PFSK-1 (cell line): Measurements from ENCODE around the gene GPR160.

ENCODE experiments used
- FOXP2 ChIP-seq: optimal IDR thresholded peaks from 2 replicates; pipeline ENCODE3; 2011; ENCODE audit warnings: borderline replicate concordance, control low read depth, inconsistent platforms; ENCODE audit not compliant: insufficient read depth; ENCODE audit errors: extremely low read length, extremely low read depth
- POLR2AphosphoS5 ChIP-seq: IDR thresholded peaks from 2 replicates; pipeline ENCODE4 v1.6.1; 2012; ENCODE audit warnings: low read depth, mild to moderate bottlenecking, control low read depth, low read length, moderate library complexity
- SIN3A ChIP-seq: IDR thresholded peaks from 2 replicates; pipeline ENCODE4 v1.6.1; 2012; ENCODE audit warnings: mild to moderate bottlenecking, low read length, moderate library complexity, borderline replicate concordance; ENCODE audit not compliant: insufficient read depth
- TAF1 ChIP-seq: IDR thresholded peaks from 2 replicates; pipeline ENCODE4 v1.6.1; 2012; ENCODE audit warnings: low read length, control low read depth, borderline replicate concordance; ENCODE audit not compliant: insufficient read depth
- TF ChIP-seq, protein P1 (sequence below), 2 experiments: IDR thresholded peaks; 2 replicates each; pipeline versions ENCODE4 v1.6.1 to v1.8.0; 2011 to 2012; ENCODE audit warnings: low read depth in 2 of 2, low read length in 2 of 2, control low read depth in 1 of 2, inconsistent platforms in 1 of 2, mild to moderate bottlenecking in 1 of 2, moderate library complexity in 1 of 2; ENCODE audit not compliant: insufficient read depth in 1 of 2

Gene GPR160

DNA sequence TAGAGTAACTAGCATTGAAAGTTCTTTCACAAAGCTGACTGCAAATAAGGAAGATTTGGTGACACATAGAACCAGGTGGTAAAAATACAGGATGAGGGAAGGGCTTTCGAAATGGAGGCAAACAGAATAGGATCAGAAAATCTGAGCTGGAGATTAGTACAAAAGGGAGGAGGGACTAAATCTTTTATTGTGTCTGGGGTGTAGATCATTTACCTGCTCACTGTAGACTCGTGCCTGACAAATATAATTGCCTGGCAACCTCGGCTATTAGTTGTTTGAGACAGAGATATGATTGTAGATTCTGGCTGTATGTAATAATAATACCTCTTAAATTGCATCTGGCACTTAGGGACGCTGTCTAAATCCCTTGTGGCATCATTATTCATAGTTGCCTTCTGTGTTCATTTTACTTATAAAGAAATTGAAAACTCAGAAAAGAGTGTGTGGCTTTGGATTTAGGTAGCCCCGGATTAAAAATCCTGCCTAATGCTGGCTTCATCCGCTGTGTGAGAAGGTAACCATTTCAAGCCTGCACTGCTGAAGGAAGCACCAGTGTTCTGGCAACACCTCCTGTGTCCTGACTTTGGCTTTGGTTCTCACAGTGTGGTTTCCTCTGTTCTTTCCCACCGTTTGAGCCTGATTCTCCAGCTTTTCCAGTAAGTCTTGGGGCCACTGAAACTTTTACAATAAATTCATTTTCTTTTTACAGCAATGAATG, 25.0 kb upstream of the GPR160 start:
- no peak for TF ChIP-seq FOXP2
- TF ChIP-seq SIN3A = no peak
- no peak for TF ChIP-seq TAF1
- no peak for TF ChIP-seq POLR2AphosphoS5
- TF ChIP-seq, protein P1, sequence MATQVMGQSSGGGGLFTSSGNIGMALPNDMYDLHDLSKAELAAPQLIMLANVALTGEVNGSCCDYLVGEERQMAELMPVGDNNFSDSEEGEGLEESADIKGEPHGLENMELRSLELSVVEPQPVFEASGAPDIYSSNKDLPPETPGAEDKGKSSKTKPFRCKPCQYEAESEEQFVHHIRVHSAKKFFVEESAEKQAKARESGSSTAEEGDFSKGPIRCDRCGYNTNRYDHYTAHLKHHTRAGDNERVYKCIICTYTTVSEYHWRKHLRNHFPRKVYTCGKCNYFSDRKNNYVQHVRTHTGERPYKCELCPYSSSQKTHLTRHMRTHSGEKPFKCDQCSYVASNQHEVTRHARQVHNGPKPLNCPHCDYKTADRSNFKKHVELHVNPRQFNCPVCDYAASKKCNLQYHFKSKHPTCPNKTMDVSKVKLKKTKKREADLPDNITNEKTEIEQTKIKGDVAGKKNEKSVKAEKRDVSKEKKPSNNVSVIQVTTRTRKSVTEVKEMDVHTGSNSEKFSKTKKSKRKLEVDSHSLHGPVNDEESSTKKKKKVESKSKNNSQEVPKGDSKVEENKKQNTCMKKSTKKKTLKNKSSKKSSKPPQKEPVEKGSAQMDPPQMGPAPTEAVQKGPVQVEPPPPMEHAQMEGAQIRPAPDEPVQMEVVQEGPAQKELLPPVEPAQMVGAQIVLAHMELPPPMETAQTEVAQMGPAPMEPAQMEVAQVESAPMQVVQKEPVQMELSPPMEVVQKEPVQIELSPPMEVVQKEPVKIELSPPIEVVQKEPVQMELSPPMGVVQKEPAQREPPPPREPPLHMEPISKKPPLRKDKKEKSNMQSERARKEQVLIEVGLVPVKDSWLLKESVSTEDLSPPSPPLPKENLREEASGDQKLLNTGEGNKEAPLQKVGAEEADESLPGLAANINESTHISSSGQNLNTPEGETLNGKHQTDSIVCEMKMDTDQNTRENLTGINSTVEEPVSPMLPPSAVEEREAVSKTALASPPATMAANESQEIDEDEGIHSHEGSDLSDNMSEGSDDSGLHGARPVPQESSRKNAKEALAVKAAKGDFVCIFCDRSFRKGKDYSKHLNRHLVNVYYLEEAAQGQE (IDR thresholded peaks at IDR 0.05; ENCODE audit: insufficient read depth in 1 of 2, low read depth in 2 of 2, low read length in 2 of 2) = no peak

DNA sequence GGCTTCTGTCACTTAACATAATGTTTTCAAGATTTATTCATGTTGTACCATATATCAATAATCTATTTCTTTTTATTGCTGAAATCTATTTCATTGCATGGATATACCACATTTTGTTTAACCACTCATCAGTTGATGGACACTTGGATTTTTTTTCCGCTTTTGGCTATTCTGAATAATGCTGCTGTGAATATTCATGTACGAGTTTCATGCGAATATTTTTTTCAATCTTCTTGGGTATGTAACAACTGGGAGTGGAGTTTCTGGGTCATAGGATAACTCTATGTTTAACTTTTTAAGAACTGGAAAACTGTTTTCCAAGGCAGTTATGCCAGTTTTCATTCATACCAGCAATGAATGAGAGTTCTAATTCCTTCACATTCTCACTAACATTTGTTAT, 21.7 kb upstream of the GPR160 start:
- TF ChIP-seq TAF1 = no peak
- no peak for TF ChIP-seq SIN3A
- TF ChIP-seq, protein P1 (IDR thresholded peaks at IDR 0.05; ENCODE audit: insufficient read depth in 1 of 2, low read depth in 2 of 2, low read length in 2 of 2) = no peak
- TF ChIP-seq POLR2AphosphoS5 = no peak
- no peak for TF ChIP-seq FOXP2

DNA sequence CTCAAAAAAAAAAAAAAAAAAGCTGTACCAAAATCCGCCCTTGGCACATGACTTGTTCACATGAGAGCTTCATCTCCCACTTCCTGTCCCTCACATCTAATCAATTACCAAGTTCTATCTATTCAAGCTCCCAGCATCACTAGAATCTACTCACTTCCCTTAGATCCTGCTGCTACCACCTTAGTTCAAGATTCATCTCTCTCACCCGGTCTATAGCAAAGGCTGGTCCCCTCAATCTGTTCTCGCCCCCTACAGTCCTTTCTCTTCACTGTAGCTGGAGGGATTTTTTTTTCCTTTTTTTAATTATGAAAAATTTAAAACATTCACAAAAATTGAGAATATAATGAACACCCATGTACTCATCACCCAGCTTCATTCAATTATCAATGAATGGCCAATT, 16.7 kb upstream of the GPR160 start:
- no peak for TF ChIP-seq SIN3A
- no peak for TF ChIP-seq FOXP2
- no peak for TF ChIP-seq TAF1
- TF ChIP-seq, protein P1 (IDR thresholded peaks at IDR 0.05; ENCODE audit: insufficient read depth in 1 of 2, low read depth in 2 of 2, low read length in 2 of 2) = no peak
- TF ChIP-seq POLR2AphosphoS5 = no peak

DNA sequence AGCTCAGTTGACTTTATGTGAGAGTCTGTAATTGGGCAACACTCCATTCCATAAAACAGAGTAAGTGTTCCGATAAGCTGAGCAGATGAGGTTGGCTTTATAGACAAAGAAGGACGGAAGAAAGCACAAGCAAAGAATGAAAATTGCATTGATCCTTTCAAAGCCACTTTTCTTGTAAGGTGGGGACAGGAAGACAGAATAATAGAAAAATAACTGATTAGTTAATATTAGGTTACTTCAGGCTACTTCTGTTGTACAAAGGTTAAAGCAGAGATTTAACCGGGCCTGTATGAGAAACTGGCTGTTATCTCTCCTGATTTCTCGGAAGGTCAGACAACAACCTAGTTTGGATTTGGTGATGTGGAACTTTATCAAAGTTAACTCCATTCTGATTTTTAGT, 15.5 kb upstream of the GPR160 start:
- TF ChIP-seq, protein P1 (IDR thresholded peaks at IDR 0.05; ENCODE audit: insufficient read depth in 1 of 2, low read depth in 2 of 2, low read length in 2 of 2) = no peak
- TF ChIP-seq FOXP2 (no peak), SIN3A (no peak), TAF1 (no peak), POLR2AphosphoS5 (no peak)
